Measurements from ENCODE around the gene PNMA1.

PNMA1 gene, protein sequence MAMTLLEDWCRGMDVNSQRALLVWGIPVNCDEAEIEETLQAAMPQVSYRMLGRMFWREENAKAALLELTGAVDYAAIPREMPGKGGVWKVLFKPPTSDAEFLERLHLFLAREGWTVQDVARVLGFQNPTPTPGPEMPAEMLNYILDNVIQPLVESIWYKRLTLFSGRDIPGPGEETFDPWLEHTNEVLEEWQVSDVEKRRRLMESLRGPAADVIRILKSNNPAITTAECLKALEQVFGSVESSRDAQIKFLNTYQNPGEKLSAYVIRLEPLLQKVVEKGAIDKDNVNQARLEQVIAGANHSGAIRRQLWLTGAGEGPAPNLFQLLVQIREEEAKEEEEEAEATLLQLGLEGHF

GRCh38 chr14:73713803-73714655 is at the start of gene PNMA1:
Gene PNMA1 (minus strand): TSS chr14:73714384. CDS start chr14:73713639, 745 bp downstream.
- peak; percentile 81 to 87 for DNase-seq

DNA sequence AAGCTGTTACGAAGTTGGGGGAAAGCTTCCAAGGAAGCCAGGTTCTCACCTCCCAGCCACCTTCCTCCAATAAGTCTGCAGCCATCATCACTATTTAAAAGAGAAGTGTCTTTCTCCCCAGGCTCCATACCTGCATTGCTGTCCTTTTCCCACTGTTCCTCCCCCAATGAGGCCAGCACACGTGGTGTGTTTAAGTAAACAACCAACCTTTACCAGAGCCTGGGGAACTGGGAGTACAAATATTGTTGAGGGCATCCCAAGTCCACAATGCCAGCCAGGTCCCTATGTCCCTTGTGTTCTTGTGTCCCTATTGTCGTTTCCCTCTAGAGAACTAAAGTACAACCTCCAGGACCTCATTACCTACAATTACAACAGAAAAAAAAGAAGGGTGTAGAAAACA is 49.2 kb upstream of the PNMA1 start:
- no peak for DNase-seq

- DNase-seq, result peak in 1 of 2 experiments; percentile 40
Measured at GRCh38 chr14:73762375-73762822, 48.2 kb upstream of the PNMA1 start.

- peak in 1 of 2 experiments; percentile 40 for DNase-seq
Measured at GRCh38 chr14:73761618-73762355, 47.6 kb upstream of the PNMA1 start.

DNA sequence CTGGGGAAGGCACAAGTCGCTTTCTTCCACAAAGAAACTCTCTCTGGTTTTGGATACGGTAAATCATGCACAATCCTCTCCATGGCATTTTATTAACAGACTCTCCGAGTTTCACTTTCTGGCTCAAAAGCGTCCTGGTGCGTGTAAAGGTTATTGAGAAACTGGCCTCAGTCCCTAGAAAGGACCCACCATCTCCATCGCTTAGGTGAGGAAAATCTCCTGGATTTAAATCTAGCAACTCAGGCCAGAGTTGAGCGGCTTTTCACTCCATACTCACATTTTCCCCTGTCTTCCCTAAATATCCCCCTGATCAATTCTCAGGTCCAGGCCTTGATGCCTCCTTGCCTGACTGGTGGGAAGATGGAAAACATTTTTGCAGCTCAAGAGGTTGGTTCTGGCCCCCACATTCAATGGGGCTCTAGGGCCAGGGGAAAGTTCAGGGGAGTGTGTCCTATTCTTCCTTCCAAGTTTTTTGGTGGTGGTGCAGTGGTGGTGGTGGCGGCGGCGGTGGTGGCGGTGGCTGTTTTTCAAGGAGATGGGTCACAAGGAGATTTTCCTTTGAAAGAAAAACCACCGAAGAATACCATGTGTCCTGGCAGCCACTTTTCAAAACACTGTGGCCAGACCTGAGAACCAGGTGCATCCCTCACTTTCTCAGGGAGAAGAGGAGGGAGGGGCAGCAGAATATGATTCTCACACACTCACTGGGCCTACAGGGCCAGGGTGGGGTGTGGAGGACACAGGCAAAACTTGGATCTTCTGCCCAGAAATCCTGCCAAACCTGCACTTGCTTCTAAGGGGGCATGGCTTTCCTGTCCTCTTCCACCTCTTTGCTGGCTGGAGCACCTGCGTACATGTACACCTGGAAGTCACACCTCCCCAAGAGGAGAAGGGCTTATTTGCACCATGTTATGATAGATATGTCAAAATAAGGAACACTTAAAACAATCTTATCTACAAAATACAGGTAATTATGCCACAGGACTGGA is 46.7 kb upstream of the PNMA1 start:
- DNase-seq, result no peak

DNA sequence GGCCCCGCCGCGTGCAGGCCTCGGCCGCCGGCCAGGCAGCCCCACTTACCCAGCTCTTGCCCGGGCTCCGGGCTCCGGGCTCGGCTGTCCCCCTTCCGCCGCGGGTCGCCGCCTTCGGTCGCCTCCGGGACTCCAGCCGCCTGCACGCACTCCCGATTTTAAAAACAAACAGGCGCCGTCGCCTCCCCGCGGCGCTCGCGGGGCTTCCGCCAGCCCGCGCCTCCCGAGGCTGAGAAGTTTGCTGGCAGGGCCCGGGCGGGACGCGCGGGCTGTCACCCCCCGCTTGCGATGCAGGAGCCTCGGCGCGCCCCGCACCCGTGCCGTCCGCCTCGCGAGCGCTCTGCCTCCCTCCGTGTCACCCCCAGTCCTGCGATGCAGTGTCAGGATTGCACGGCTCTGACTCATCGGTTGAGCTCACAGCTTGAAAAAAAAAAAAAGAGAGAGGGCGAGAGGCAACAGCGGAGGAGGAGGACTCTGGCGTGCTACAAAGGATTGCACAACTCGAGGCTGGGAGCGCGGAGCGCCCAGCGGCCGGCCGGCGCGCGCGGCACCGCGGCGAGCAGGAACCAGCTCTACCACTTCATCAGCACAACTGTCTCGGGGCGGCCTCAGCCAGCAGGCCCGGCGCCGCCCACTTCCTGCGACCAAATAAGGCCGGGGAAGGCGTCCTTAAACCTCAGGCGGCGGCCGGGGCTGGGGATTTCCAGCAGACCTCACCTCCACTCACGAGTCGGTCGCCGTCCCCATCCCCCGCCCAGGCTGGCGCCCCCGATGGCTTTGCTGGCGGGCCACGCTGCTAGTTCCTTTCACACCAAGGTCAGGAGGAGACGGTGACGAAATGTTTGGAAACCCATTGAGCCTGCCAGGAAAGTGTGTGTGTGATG is 45.8 kb upstream of the PNMA1 start:
- peak; percentile 94 to 96 for DNase-seq

GRCh38 chr14:73759183-73759713 is 45.1 kb upstream of the PNMA1 start:
- DNase-seq, result peak; percentile 48 to 53

DNA sequence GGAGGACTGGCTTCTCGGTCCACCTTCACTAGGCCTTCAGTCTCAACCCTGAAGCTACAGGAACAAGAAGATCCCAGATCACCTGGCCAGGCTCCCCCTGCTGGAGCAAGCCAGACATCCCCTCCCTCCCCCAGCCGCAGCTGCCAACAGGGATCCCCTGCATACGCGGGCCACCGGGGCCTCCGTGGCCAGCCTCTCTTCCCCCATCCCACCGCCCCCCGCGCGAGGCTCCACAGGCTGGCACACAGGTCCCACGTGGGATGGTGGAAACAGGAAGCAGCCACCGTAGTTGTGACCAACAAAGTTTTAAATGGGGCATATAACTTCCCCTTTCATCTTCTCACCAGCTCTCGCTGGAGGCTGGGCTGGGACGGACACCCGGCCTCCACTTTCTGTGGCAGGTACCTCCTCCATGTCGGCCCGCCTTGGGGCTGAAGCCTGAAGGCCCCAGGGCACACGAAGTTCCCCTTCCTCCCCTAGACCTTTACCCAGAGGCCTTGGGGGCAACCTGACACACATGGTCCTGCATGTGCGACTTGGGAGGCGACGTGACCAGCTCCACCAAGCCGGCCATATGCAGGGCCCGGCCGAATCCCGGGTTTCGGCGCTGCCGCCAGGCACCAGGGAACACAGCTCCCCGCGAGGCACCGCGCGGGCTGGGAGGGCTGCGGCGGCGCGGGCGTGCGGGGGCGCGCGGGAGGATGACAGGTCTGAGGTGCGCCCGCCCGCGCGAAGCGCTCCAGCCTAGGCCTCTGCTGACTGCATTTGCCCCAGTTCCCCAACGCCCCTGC is 44.4 kb upstream of the PNMA1 start:
- DNase-seq, result peak; percentile 66 to 71

DNA sequence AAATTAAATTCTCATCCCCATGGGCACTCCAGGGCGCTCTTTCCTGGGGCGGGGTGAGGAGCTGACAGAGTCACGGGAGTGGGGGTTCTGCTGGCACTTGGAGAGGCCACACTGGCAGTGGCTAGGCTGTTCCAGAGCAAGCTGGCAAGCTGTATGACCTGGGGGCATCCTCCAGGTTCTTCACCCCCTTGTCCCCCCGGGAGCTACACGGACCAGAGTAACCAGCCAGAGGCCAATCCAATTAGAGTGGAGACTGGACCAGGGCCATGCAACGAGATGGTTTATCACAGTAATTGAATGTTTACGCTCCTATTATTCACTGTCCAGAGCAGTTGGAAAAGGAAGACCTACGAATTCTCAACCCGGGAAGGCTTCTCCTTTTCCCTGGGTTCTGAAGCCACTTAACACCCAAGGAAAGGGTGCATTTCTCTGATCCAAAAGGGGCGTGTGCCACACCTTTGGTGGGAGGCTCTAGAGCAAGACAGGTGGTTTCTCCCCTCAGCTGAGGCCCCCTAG is 43.8 kb upstream of the PNMA1 start:
- no peak for DNase-seq

- DNase-seq, result no peak
Measured at GRCh38 chr14:73757381-73757780, 43.2 kb upstream of the PNMA1 start.

DNA sequence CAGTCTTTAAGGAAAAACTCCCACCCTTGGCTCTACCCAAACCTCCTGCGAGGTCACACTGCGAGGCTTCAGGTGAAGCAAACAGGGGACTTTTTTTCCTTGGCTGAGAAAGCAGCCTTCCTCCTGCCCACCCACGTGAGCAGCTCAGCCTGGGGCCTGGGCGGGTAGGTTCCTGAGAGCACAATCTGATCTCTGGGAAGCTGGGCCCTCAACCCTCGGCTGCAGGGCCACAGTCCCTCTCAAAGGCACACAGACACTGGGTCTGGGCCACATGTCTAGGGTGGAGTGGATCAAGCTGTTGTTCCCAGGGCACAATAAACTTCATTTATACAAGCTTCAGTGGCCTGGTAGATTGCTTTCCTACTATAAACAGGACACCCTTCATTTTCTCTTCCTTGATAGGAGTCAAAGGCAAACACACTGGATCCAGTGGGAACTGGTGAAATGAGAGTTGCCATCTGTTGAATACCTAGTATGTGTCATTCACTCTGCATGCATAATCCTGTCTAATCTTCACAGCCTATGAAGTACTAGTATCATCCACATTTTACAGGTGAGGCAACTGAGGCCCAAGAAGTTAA is 41.3 kb upstream of the PNMA1 start:
- peak in 1 of 2 experiments; percentile 23 for DNase-seq

- no peak for DNase-seq
Measured at GRCh38 chr14:73754911-73755360, 40.8 kb upstream of the PNMA1 start.

- no peak for DNase-seq
Measured at GRCh38 chr14:73753887-73754795, 40.0 kb upstream of the PNMA1 start.

GRCh38 chr14:73753124-73753886 is 39.1 kb upstream of the PNMA1 start:
- DNase-seq, result peak in 1 of 2 experiments; percentile 28

GRCh38 chr14:73752297-73752992 is 38.3 kb upstream of the PNMA1 start:
- DNase-seq, result no peak

- no peak for DNase-seq
Measured at GRCh38 chr14:73751157-73751691, 37.0 kb upstream of the PNMA1 start.
